ENCODE results near the gene ATXN1.

GRCh38 chr6:16326531-16326930, 434.7 kb downstream of the ATXN1 start:
- no peak for TF ChIP-seq FOXJ3 (CRISPR knock-in tag; IDR thresholded peaks at IDR 0.05; ENCODE audit: borderline replicate concordance)
- TF ChIP-seq, protein P1, sequence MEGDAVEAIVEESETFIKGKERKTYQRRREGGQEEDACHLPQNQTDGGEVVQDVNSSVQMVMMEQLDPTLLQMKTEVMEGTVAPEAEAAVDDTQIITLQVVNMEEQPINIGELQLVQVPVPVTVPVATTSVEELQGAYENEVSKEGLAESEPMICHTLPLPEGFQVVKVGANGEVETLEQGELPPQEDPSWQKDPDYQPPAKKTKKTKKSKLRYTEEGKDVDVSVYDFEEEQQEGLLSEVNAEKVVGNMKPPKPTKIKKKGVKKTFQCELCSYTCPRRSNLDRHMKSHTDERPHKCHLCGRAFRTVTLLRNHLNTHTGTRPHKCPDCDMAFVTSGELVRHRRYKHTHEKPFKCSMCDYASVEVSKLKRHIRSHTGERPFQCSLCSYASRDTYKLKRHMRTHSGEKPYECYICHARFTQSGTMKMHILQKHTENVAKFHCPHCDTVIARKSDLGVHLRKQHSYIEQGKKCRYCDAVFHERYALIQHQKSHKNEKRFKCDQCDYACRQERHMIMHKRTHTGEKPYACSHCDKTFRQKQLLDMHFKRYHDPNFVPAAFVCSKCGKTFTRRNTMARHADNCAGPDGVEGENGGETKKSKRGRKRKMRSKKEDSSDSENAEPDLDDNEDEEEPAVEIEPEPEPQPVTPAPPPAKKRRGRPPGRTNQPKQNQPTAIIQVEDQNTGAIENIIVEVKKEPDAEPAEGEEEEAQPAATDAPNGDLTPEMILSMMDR (CRISPR knock-in tag; IDR thresholded peaks at IDR 0.05): no peak
- no peak for TF ChIP-seq MAX (IDR thresholded peaks at IDR 0.05)
